Endothelial cell of umbilical vein (primary cell): Measurements from ENCODE around the gene TCERG1L. TPM values are rescaled to one million over a fixed set of nuclear protein-coding genes. Genes with fewer than 3 reads are reported as not detected.

Experiments
- BruUV-seq: library from RNA; stranded (reverse); fragments of 400-500 nt; replicated peaks from 2 replicates; lab custom pipeline; 2021; lab: Mats Ljungman, UMichigan
- CTCF ChIA-PET: fragments of 300-600, 350-600 bp; sonication (Branson Sonifier 250); formaldehyde crosslinking; loops from one replicate; lab custom pipeline; 2021; ENCODE audit warnings: antibody characterized with exemption, inconsistent platforms; lab: Charles Lee
- POLR2A ChIA-PET: fragments of 300-600, 350-600 bp; sonication (Branson Sonifier 250); formaldehyde crosslinking; loops from one replicate; lab custom pipeline; 2021; ENCODE audit warnings: antibody characterized with exemption, inconsistent platforms; lab: Charles Lee
- DNase-seq: peaks from one replicate; pipeline ENCODE4 v3.0.0-alpha.2; 2011; ENCODE audit warnings: low read depth, low spot score
- FAIRE-seq: peaks from 2 replicates; lab custom pipeline; 2011; peaks lifted over from hg19 to GRCh38; lab: Jason Lieb, UNC
- H2AFZ ChIP-seq: 2 replicates; pipeline ENCODE4 v1.6.0; 2012; ENCODE audit warnings: low read depth, low read length, control low read depth, inconsistent platforms
- H3K27ac ChIP-seq: 2 replicates; pipeline ENCODE4 v1.5.1; 2011; ENCODE audit warnings: low read depth, mild to moderate bottlenecking, control low read depth, low read length, moderate library complexity; ENCODE audit not compliant: insufficient read depth
- H3K27me3 ChIP-seq, 2 experiments: 2 replicates each; pipeline versions ENCODE4 v1.6.0 to v1.6.1; 2011; ENCODE audit warnings: low read length in 2 of 2, mixed read lengths in 1 of 2; ENCODE audit not compliant: control insufficient read depth in 2 of 2, insufficient read depth in 2 of 2
- H3K36me3 ChIP-seq, 2 experiments: 2 replicates in 1 of 2; 3 replicates in 1 of 2; pipeline ENCODE4 v1.5.1; 2011; ENCODE audit warnings: low read length in 2 of 2, mild to moderate bottlenecking in 1 of 2, moderate library complexity in 1 of 2; ENCODE audit not compliant: control insufficient read depth in 2 of 2, insufficient read depth in 2 of 2; ENCODE audit errors: extremely low read depth in 1 of 2
- H3K4me1 ChIP-seq: 3 replicates; pipeline ENCODE4 v1.5.1; 2011; ENCODE audit warnings: mild to moderate bottlenecking, low read length; ENCODE audit not compliant: control insufficient read depth, insufficient read depth; ENCODE audit errors: extremely low read depth
- H3K4me2 ChIP-seq: 2 replicates; pipeline ENCODE4 v1.6.1; 2011; ENCODE audit warnings: low read length, control low read depth, mixed read lengths; ENCODE audit not compliant: insufficient read depth
- H3K4me3 ChIP-seq, 3 experiments: fragments of 200-600 bp in 1 of 3; sonication (generic), shearing (Covaris generic) in 1 of 3; replicated peaks in 1 of 3; 2 replicates each; pipeline ENCODE4 v1.5.1; 2011 to 2016; ENCODE audit warnings: control low read depth in 3 of 3, low read length in 3 of 3, mild to moderate bottlenecking in 2 of 3, inconsistent platforms in 1 of 3, low read depth in 1 of 3, moderate library complexity in 1 of 3; ENCODE audit not compliant: insufficient read depth in 1 of 3
- H3K79me2 ChIP-seq: 2 replicates; pipeline ENCODE4 v1.6.0; 2012; ENCODE audit warnings: low read length, inconsistent platforms; ENCODE audit not compliant: control insufficient read depth, insufficient read depth
- H3K9ac ChIP-seq: replicated peaks from 2 replicates; pipeline ENCODE3; 2011; ENCODE audit warnings: low read length, control low read depth; ENCODE audit not compliant: insufficient read depth; ENCODE audit errors: extremely low read depth
- H3K9me1 ChIP-seq: replicated peaks from 3 replicates; pipeline ENCODE4 v1.6.0; 2011; ENCODE audit warnings: mild to moderate bottlenecking, low read length; ENCODE audit not compliant: control insufficient read depth, insufficient read depth; ENCODE audit errors: extremely low read depth
- H3K9me3 ChIP-seq: replicated peaks from 2 replicates; pipeline ENCODE4 v1.5.1; 2012; ENCODE audit warnings: low read length, inconsistent platforms; ENCODE audit not compliant: control insufficient read depth, insufficient read depth
- H4K20me1 ChIP-seq: replicated peaks from 2 replicates; pipeline ENCODE3; 2011; ENCODE audit warnings: mild to moderate bottlenecking, low read length; ENCODE audit not compliant: control insufficient read depth, insufficient read depth; ENCODE audit errors: extremely low read depth
- EZH2 ChIP-seq: IDR thresholded peaks from 2 replicates; pipeline ENCODE4 v1.6.1; 2012; ENCODE audit warnings: borderline replicate concordance, low read depth, mild to moderate bottlenecking, moderate library complexity, low read length, inconsistent platforms; ENCODE audit not compliant: severe bottlenecking
- FOS ChIP-seq: IDR thresholded peaks from 2 replicates; pipeline ENCODE4 v1.6.1; 2011; ENCODE audit warnings: mild to moderate bottlenecking, low read length, moderate library complexity, borderline replicate concordance; ENCODE audit not compliant: insufficient read depth
- GATA2 ChIP-seq: IDR thresholded peaks from 2 replicates; pipeline ENCODE4 v1.7.0; 2011; ENCODE audit warnings: low read depth, mild to moderate bottlenecking, moderate library complexity, mixed read lengths, low read length; ENCODE audit not compliant: insufficient read length, insufficient read depth
- JUN ChIP-seq: IDR thresholded peaks from 2 replicates; pipeline ENCODE4 v1.6.1; 2011; ENCODE audit warnings: borderline replicate concordance, low read depth; ENCODE audit not compliant: insufficient read length, insufficient read depth
- MYC ChIP-seq: IDR thresholded peaks from one replicate; pipeline ENCODE4 v1.6.1; 2011; ENCODE audit warnings: mild to moderate bottlenecking, low read depth, low read length
- POLR2A ChIP-seq: IDR thresholded peaks from 2 replicates; pipeline ENCODE4 v1.6.1; 2012; ENCODE audit warnings: low read depth, mild to moderate bottlenecking, control low read depth, low read length
- POLR2AphosphoS5 ChIP-seq: IDR thresholded peaks from 2 replicates; pipeline ENCODE4 v1.6.1; 2012; ENCODE audit warnings: low read depth, mild to moderate bottlenecking, control low read depth, low read length, moderate library complexity; ENCODE audit not compliant: insufficient read depth
- dilution Hi-C: fragments of 300-500 bp; cut with MboI; formaldehyde crosslinking; loops from one replicate; pipeline ENCODE4 v1.15.0; 2019; ENCODE audit warnings: low sequenced_read_pairs; ENCODE audit not compliant: extremely low pct_ligation_motif_present
- intact Hi-C: fragments of 100-400 bp; cut with micrococcal nuclease; formaldehyde crosslinking; loops from one replicate; pipeline ENCODE4 v1.10.0; 2022
- polyA plus RNA-seq, 4 experiments: library from polyadenylated mRNA; depleted of rRNA in 3 of 4; stranded (reverse) in 3 of 4; unstranded in 1 of 4; fragments of >200 nt; gene quantifications; 2 replicates each; pipeline versions ENCODE4 v1.2.1 to v1.2.3, GENCODE V29; 2011 to 2012; ENCODE audit warnings: missing spikeins in 1 of 4
- total RNA-seq: library from RNA; stranded (reverse); gene quantifications from 2 replicates; pipeline ENCODE4 v1.2.3, GENCODE V29; 2021
- TF ChIP-seq, protein P1 (sequence below): IDR thresholded peaks from 2 replicates; pipeline ENCODE4 v1.6.1; 2011; ENCODE audit not compliant: insufficient read depth, insufficient read length
- TF ChIP-seq, protein P2 (sequence below), 2 donors: IDR thresholded peaks; 1 replicate in 1 of 2; 2 replicates in 1 of 2; pipeline ENCODE4 v1.5.1; 2011; ENCODE audit warnings: low read length in 2 of 2, mild to moderate bottlenecking in 2 of 2, moderate library complexity in 2 of 2, control low read depth in 1 of 2, inconsistent platforms in 1 of 2, low read depth in 1 of 2; ENCODE audit not compliant: insufficient read depth in 1 of 2; ENCODE audit errors: extremely low read depth in 1 of 2

Gene TCERG1L
- total and polyA plus RNA-seq, 2 donors (not counting 3 experiments of a cell fraction or from before 2014, with no cell fraction given) = not detected

DNA sequence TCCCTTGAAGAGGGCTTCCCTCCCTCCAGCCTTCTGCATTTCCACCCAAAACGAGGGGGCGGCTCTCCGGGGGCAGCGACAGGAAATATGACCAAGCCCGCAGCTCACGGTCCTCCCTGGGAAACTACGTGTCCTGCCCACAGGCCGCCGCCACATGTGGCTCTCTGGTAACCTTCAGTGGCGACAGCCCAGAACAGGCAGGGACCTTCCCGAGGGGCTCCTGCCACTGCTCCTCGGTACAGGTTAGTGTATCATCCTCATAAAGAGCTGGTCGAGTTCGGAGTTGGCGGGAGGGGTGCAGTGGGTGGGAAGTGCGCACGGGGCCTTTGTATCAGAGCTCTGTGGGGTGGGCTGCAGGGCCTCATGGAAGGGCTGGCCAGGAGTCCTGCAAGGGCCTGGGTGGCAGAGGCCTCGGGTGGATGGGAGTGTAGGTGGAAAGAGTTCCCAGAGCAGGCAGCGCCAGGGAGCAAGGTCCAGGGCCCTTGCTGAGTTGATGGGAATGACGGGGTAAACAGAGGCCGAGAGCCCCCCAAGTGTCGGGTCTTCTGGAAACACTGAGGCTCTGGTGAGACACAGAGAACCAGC is 66.0 kb downstream of the TCERG1L start:
- no peaks in the 10 kb centered on the region for H3K4me1 ChIP-seq
- intact Hi-C loops (no loop called here), dilution Hi-C loops (no loop called here)
- H3K36me3 ChIP-seq = no peaks in the 10 kb centered on the region
- CTCF ChIA-PET = no interaction called here
- H3K27me3 ChIP-seq = no peaks in the 10 kb centered on the region
- H3K9ac ChIP-seq = no peak overlapping the region
- no peak for DNase-seq
- TF ChIP-seq FOS = no peak
- no peak for TF ChIP-seq JUN
- no peak for TF ChIP-seq POLR2A
- TF ChIP-seq GATA2 = no peak
- TF ChIP-seq, protein P1, sequence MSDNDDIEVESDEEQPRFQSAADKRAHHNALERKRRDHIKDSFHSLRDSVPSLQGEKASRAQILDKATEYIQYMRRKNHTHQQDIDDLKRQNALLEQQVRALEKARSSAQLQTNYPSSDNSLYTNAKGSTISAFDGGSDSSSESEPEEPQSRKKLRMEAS = no peak
- TF ChIP-seq MYC = no peak
- TF ChIP-seq EZH2 = no peak
- TF ChIP-seq POLR2AphosphoS5 = no peak
- TF ChIP-seq, protein P2, sequence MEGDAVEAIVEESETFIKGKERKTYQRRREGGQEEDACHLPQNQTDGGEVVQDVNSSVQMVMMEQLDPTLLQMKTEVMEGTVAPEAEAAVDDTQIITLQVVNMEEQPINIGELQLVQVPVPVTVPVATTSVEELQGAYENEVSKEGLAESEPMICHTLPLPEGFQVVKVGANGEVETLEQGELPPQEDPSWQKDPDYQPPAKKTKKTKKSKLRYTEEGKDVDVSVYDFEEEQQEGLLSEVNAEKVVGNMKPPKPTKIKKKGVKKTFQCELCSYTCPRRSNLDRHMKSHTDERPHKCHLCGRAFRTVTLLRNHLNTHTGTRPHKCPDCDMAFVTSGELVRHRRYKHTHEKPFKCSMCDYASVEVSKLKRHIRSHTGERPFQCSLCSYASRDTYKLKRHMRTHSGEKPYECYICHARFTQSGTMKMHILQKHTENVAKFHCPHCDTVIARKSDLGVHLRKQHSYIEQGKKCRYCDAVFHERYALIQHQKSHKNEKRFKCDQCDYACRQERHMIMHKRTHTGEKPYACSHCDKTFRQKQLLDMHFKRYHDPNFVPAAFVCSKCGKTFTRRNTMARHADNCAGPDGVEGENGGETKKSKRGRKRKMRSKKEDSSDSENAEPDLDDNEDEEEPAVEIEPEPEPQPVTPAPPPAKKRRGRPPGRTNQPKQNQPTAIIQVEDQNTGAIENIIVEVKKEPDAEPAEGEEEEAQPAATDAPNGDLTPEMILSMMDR (IDR thresholded peaks at IDR 0.05; ENCODE audit: extremely low read depth in 1 of 2, insufficient read depth in 1 of 2, low read depth in 1 of 2, low read length in 2 of 2) = no peak
- peaks cover 8% of the 10 kb centered on the region for H3K9me3 ChIP-seq
- H4K20me1 ChIP-seq = no peaks in the 10 kb centered on the region
- no peak for FAIRE-seq
- BruUV-seq = no TSS peak
- POLR2A ChIA-PET = no interaction called here
- H3K79me2 ChIP-seq = no peaks in the 10 kb centered on the region
- no peaks in the 10 kb centered on the region for H3K9me1 ChIP-seq
- no peak overlapping the region for H2AFZ ChIP-seq
- no peak overlapping the region for H3K27ac ChIP-seq
- H3K4me2 ChIP-seq = no peak overlapping the region
- no peak overlapping the region for H3K4me3 ChIP-seq
